BLaER1 (cell line): Measurements from ENCODE around the gene SF1.

Source experiments
- H3K27ac ChIP-seq: shearing (Covaris generic); formaldehyde crosslinking; 2 replicates; pipeline ENCODE4 v1.8.1; 2022
- H3K27me3 ChIP-seq: shearing (Covaris generic); formaldehyde crosslinking; 2 replicates; pipeline ENCODE4 v1.8.1; 2022
- H3K36me3 ChIP-seq: shearing (Covaris generic); formaldehyde crosslinking; 2 replicates; pipeline ENCODE4 v1.8.1; 2022
- H3K4me1 ChIP-seq: shearing (Covaris generic); formaldehyde crosslinking; 2 replicates; pipeline ENCODE4 v1.8.1; 2022
- H3K4me2 ChIP-seq: shearing (Covaris generic); formaldehyde crosslinking; 2 replicates; pipeline ENCODE4 v1.8.1; 2022
- H3K4me3 ChIP-seq: shearing (Covaris generic); formaldehyde crosslinking; 2 replicates; pipeline ENCODE4 v1.8.1; 2022
- H3K9ac ChIP-seq: shearing (Covaris generic); formaldehyde crosslinking; 2 replicates; pipeline ENCODE4 v1.8.1; 2022
- H3K9me3 ChIP-seq: shearing (Covaris generic); formaldehyde crosslinking; 2 replicates; pipeline ENCODE4 v1.8.1; 2022
- H4K20me1 ChIP-seq: shearing (Covaris generic); formaldehyde crosslinking; 2 replicates; pipeline ENCODE4 v1.8.1; 2022
- Cebpa-rat ChIP-seq: shearing (Covaris generic); IDR thresholded peaks from 2 replicates; pipeline ENCODE4 v1.8.1; 2022

SF1 gene

GRCh38 chr11:64726867-64727530 lies 51.3 kb downstream of the SF1 start:
- Histone ChIP-seq H3K27ac (no peak overlapping the region), H3K9ac (no peak overlapping the region), H4K20me1 (peaks cover 25% of the 10 kb centered on the region; the same call in 1 of the 2 replicates), H3K4me1 (peaks cover 45% of the 10 kb centered on the region), H3K9me3 (no peaks in the 10 kb centered on the region), H3K4me3 (no peak overlapping the region), H3K36me3 (peaks cover 58% of the 10 kb centered on the region), H3K4me2 (no peak overlapping the region), H3K27me3 (peaks cover 7% of the 10 kb centered on the region)
- TF ChIP-seq Cebpa-rat, result no peak

- H3K4me2 ChIP-seq, result peak overlapping the region; percentile 99; the same call in 1 of the 2 replicates
Measured at GRCh38 chr11:64726211-64726641, 52.1 kb downstream of the SF1 start.

GRCh38 chr11:64724863-64725532 lies 53.3 kb downstream of the SF1 start:
- Histone ChIP-seq H3K27ac (no peak overlapping the region), H3K4me3 (no peak overlapping the region), H4K20me1 (peaks cover 10% of the 10 kb centered on the region; the same call in 1 of the 2 replicates), H3K27me3 (peaks cover 27% of the 10 kb centered on the region), H3K9me3 (no peaks in the 10 kb centered on the region), H3K36me3 (peaks cover 38% of the 10 kb centered on the region), H3K4me2 (peak overlapping the region; percentile 99), H3K9ac (no peak overlapping the region), H3K4me1 (peaks cover 37% of the 10 kb centered on the region)
- TF ChIP-seq Cebpa-rat, result no peak

More at GRCh38 chr11:64726211-64726641, 52.1 kb downstream of the SF1 start:
- no peak overlapping the region for H3K27ac ChIP-seq
- no peak overlapping the region for H3K9ac ChIP-seq
- peaks cover 15% of the 10 kb centered on the region for H3K27me3 ChIP-seq
- TF ChIP-seq Cebpa-rat, result no peak
- H3K9me3 ChIP-seq, result no peaks in the 10 kb centered on the region
- H3K4me3 ChIP-seq, result no peak overlapping the region
- H3K36me3 ChIP-seq, result peaks cover 50% of the 10 kb centered on the region
- peaks cover 20% of the 10 kb centered on the region; the same call in 1 of the 2 replicates for H4K20me1 ChIP-seq
- H3K4me1 ChIP-seq, result peaks cover 45% of the 10 kb centered on the region

GRCh38 chr11:64723907-64724862 lies 54.2 kb downstream of the SF1 start:
- H3K4me2 ChIP-seq, result peak overlapping the region; percentile 99
- peak overlapping the region; percentile 77 for H3K4me3 ChIP-seq
- H3K36me3 ChIP-seq, result peaks cover 30% of the 10 kb centered on the region
- H4K20me1 ChIP-seq, result peaks cover 10% of the 10 kb centered on the region; the same call in 1 of the 2 replicates
- no peak for TF ChIP-seq Cebpa-rat
- no peaks in the 10 kb centered on the region for H3K9me3 ChIP-seq
- H3K4me1 ChIP-seq, result peaks cover 35% of the 10 kb centered on the region
- peaks cover 27% of the 10 kb centered on the region for H3K27me3 ChIP-seq
- H3K9ac ChIP-seq, result peak overlapping the region; percentile 93
- peak overlapping the region; percentile 95; the same call in 1 of the 2 replicates for H3K27ac ChIP-seq

GRCh38 chr11:64723117-64723906 lies 55.0 kb downstream of the SF1 start, which contains the start of gene NRXN2:
TSS of gene NRXN2 (minus strand) at chr11:64723197. CDS start at chr11:64713699, 9,498 bp downstream.
- H3K27ac ChIP-seq, result peak within 1 kb of the TSS; percentile 95
- H4K20me1 ChIP-seq, result peaks cover 10% of the 10 kb centered on the region; the same call in 1 of the 2 replicates
- peaks cover 35% of the 10 kb centered on the region for H3K4me1 ChIP-seq
- H3K4me2 ChIP-seq, result peak within 1 kb of the TSS; percentile 99
- TF ChIP-seq Cebpa-rat, result no peak
- H3K9ac ChIP-seq, result peak within 1 kb of the TSS; percentile 93
- H3K9me3 ChIP-seq, result no peaks in the 10 kb centered on the region
- peak within 1 kb of the TSS; percentile 77 for H3K4me3 ChIP-seq
- H3K27me3 ChIP-seq, result peaks cover 27% of the 10 kb centered on the region
- peaks cover 21% of the 10 kb centered on the region for H3K36me3 ChIP-seq

GRCh38 chr11:64722141-64723065 lies 55.9 kb downstream of the SF1 start:
- no peak overlapping the region for H3K9ac ChIP-seq
- H3K27ac ChIP-seq, result no peak overlapping the region
- no peaks in the 10 kb centered on the region for H3K9me3 ChIP-seq
- H3K4me2 ChIP-seq, result no peak overlapping the region
- H3K27me3 ChIP-seq, result peaks cover 27% of the 10 kb centered on the region
- H3K36me3 ChIP-seq, result peaks cover 12% of the 10 kb centered on the region; the same call in 1 of the 2 replicates
- no peak for TF ChIP-seq Cebpa-rat
- H3K4me3 ChIP-seq, result no peak overlapping the region
- H4K20me1 ChIP-seq, result peaks cover 10% of the 10 kb centered on the region; the same call in 1 of the 2 replicates
- peaks cover 38% of the 10 kb centered on the region for H3K4me1 ChIP-seq

GRCh38 chr11:64721359-64721699 lies 57.0 kb downstream of the SF1 start:
- peaks cover 44% of the 10 kb centered on the region for H3K4me1 ChIP-seq

More at GRCh38 chr11:64721359-64721699, 57.0 kb downstream of the SF1 start:
- Histone ChIP-seq H3K9ac (no peak overlapping the region), H3K36me3 (0 out of 2 replicates have a peak, but pooled peaks cover 5% of the 10 kb centered on the region), H3K27me3 (peaks cover 27% of the 10 kb centered on the region), H3K4me3 (no peak overlapping the region), H3K27ac (no peak overlapping the region), H4K20me1 (peaks cover 10% of the 10 kb centered on the region; the same call in 1 of the 2 replicates), H3K9me3 (no peaks in the 10 kb centered on the region), H3K4me2 (no peak overlapping the region)
- no peak for TF ChIP-seq Cebpa-rat
